HFF-Myc (cell line): ENCODE results near the gene FCRL6.

Source experiments
- DNase-seq: peaks from one replicate; pipeline ENCODE4 v3.0.0-alpha.2; 2011; ENCODE audit warnings: low read depth; ENCODE audit errors: extremely low read depth
- H3K4me3 ChIP-seq: replicated peaks from 2 replicates; pipeline ENCODE4 v1.5.1; 2011; ENCODE audit warnings: low read depth, mild to moderate bottlenecking, control low read depth, low read length
- CTCF ChIP-seq: IDR thresholded peaks from 2 replicates; pipeline ENCODE4 v1.5.1; 2012; ENCODE audit warnings: mild to moderate bottlenecking, low read depth, low read length, control low read depth; ENCODE audit errors: missing control alignments

The FCRL6 gene

GRCh38 chr1:159771127-159771895 lies 30.8 kb upstream of the FCRL6 start:
- H3K4me3 ChIP-seq, result no peak overlapping the region
- no peak for DNase-seq
- no peak for TF ChIP-seq CTCF

DNA sequence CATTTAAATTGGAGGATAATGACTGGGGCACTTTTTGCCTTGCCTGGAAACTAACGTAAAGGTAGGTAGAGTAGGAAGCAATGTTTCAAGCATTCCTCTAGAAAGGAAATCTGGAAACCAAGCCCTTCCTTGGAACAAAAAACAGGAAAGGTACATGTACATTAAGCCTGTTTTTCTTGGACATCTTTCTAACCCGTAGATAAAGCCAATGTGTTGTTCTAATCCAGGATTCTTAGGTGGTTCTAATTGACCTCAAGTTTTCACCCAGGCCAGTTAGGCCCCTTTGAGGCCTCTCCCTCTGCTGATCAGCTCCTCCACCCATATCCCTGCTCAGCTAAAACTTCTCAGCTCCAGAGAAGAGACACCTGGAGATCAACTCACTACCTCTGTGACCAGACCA lies 27.7 kb upstream of the FCRL6 start:
- DNase-seq, result no peak
- TF ChIP-seq CTCF, result no peak
- no peak overlapping the region for H3K4me3 ChIP-seq

DNA sequence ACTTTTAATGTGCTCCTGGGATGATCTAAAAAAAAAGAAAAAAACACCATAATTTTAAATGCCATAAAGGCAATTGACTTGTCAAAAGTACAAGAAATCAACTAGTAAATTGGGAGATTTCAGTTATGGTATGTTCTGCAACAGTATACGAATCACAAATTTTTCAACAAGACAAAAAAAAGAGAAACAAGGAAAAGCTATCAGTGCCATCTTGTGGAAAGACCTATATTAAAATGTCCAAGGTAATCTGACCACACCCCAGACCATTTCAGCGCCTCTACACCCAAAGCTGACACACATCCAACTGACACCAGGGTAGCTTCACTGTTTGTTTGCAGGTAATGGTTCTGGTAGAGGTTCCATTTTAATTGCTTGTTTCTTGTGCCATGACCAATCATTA lies 26.4 kb upstream of the FCRL6 start:
- no peak overlapping the region for H3K4me3 ChIP-seq
- TF ChIP-seq CTCF, result no peak
- DNase-seq, result no peak

DNA sequence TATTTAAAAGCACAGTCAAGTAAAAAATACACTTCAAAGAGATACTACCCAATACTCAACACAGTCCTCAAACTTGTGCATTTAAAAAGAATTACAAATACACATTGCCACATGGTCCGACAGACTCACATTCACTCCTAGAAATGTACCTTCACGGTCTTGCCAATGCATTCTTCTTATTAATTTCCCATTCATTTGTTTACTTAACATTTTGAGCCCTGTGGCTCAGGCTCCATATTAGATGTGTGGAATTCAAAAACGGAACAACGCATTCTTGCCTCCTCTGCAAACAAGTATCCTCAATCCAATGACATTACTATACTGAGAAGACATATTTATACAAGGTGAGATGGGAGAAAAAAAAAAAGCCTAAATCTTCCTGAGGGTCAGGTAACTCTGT lies 23.9 kb upstream of the FCRL6 start:
- no peak overlapping the region for H3K4me3 ChIP-seq
- TF ChIP-seq CTCF, result no peak
- DNase-seq, result no peak

- H3K4me3 ChIP-seq, result no peak overlapping the region
- no peak for TF ChIP-seq CTCF
- DNase-seq, result peak; percentile 15
These were observed 22.7 kb upstream of the FCRL6 start for GRCh38 chr1:159779403-159779851.

DNA sequence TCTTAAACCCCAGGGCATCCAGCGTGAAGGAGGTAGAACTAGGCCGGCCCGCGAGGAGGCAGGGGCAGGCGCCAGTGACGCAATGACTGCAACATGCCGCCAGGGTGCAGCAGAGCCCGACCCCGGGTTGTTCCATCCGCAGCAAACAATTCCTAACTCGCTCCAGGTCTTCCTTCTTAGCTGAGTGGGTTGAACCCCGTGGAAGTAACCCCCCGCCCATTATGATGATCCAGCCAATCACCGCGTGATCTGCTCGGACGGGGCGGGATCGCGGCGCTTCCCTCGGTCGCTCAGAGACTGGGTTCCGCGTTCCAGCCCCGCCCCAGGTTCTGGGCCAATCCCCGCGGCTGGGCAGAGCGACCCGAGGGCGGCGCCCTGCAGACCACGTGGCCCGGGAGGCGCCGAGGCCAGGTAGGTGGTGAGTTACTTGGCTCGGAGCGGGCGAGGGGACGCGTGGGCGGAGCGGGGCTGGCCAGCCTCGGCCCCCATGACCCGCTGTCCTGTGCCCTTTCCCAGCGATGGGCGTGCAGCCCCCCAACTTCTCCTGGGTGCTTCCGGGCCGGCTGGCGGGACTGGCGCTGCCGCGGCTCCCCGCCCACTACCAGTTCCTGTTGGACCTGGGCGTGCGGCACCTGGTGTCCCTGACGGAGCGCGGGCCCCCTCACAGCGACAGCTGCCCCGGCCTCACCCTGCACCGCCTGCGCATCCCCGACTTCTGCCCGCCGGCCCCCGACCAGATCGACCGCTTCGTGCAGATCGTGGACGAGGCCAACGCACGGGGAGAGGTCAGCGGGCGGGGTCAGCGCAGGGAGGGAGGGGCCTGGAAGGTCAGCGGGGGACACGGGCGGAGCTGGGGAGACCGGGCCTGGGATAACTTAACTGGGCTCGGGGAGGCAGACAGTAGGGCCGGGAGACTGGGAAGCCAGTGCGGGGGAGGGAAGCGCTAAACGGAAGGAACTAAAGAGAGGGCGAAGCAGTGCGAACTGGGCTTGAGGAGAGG lies 21.3 kb upstream of the FCRL6 start, which contains the start of gene DUSP23:
DUSP23 (plus strand) TSS at position 380 of the 1,000 bp plus-strand sequence; CDS start at position 519, 139 bp downstream.
- TF ChIP-seq CTCF, result peak; percentile 84
- H3K4me3 ChIP-seq, result peak within 1 kb of the TSS; percentile 56
- peak; percentile 90 for DNase-seq
